Measurements from ENCODE around the gene VDR. TPM values are rescaled to one million over a fixed set of nuclear protein-coding genes. Genes with fewer than 3 reads are reported as not detected.

VDR gene
- total RNA-seq, 4 donors from 2014 or later: 16.6 to 25.0 (median 21.3) TPM

GRCh38 chr12:47814539-47815170 lies 90.1 kb downstream of the VDR start:
- TF ChIP-seq, protein P1, sequence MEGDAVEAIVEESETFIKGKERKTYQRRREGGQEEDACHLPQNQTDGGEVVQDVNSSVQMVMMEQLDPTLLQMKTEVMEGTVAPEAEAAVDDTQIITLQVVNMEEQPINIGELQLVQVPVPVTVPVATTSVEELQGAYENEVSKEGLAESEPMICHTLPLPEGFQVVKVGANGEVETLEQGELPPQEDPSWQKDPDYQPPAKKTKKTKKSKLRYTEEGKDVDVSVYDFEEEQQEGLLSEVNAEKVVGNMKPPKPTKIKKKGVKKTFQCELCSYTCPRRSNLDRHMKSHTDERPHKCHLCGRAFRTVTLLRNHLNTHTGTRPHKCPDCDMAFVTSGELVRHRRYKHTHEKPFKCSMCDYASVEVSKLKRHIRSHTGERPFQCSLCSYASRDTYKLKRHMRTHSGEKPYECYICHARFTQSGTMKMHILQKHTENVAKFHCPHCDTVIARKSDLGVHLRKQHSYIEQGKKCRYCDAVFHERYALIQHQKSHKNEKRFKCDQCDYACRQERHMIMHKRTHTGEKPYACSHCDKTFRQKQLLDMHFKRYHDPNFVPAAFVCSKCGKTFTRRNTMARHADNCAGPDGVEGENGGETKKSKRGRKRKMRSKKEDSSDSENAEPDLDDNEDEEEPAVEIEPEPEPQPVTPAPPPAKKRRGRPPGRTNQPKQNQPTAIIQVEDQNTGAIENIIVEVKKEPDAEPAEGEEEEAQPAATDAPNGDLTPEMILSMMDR (IDR thresholded peaks at IDR 0.05): no peak
- no peak for TF ChIP-seq POLR2A (IDR thresholded peaks at IDR 0.05)
- H3K27me3 ChIP-seq: no peaks in the 10 kb centered on the region
- no peaks in the 10 kb centered on the region for H3K9me3 ChIP-seq
- 52 to 57% methylated on average over 3 of the region's 3 CpGs for WGBS, 2 donors
- peaks cover 85 to 97% (median 86%) of the 10 kb centered on the region in 3 donors for H3K4me1 ChIP-seq
- intact Hi-C loops (cut with DNase I): no loop called here
- no peaks in the 10 kb centered on the region for H3K36me3 ChIP-seq
- peak overlapping the region; percentile 86 to 99 (median 98) for H3K27ac ChIP-seq
- DNase-seq: no peak
- H3K4me3 ChIP-seq: peak overlapping the region in 1 of 4 donors; percentile 63

- H3K4me1 ChIP-seq: peaks cover 91 to 100% (median 95%) of the 10 kb centered on the region in 3 donors
- H3K36me3 ChIP-seq: no peaks in the 10 kb centered on the region
- H3K27me3 ChIP-seq: no peaks in the 10 kb centered on the region
- WGBS, 2 donors: 30 to 59% methylated on average over 6 to 8 of the region's 9 CpGs
- no peak for DNase-seq
- intact Hi-C loops (cut with DNase I): no loop called here
- H3K4me3 ChIP-seq: peak overlapping the region; percentile 26 to 63 (median 49)
- TF ChIP-seq, protein P1 (IDR thresholded peaks at IDR 0.05): no peak
- TF ChIP-seq POLR2A (IDR thresholded peaks at IDR 0.05): no peak
- no peaks in the 10 kb centered on the region for H3K9me3 ChIP-seq
- H3K27ac ChIP-seq: peak overlapping the region; percentile 86 to 99 (median 98)
These were observed 91.1 kb downstream of the VDR start for GRCh38 chr12:47813511-47814196.

- 0% methylated on average over 3 to 18 of the region's 37 CpGs for WGBS, 2 donors
- no peaks in the 10 kb centered on the region for H3K9me3 ChIP-seq
- DNase-seq: no peak
These were observed 91.8 kb downstream of the VDR start for GRCh38 chr12:47812797-47813510.

DNA sequence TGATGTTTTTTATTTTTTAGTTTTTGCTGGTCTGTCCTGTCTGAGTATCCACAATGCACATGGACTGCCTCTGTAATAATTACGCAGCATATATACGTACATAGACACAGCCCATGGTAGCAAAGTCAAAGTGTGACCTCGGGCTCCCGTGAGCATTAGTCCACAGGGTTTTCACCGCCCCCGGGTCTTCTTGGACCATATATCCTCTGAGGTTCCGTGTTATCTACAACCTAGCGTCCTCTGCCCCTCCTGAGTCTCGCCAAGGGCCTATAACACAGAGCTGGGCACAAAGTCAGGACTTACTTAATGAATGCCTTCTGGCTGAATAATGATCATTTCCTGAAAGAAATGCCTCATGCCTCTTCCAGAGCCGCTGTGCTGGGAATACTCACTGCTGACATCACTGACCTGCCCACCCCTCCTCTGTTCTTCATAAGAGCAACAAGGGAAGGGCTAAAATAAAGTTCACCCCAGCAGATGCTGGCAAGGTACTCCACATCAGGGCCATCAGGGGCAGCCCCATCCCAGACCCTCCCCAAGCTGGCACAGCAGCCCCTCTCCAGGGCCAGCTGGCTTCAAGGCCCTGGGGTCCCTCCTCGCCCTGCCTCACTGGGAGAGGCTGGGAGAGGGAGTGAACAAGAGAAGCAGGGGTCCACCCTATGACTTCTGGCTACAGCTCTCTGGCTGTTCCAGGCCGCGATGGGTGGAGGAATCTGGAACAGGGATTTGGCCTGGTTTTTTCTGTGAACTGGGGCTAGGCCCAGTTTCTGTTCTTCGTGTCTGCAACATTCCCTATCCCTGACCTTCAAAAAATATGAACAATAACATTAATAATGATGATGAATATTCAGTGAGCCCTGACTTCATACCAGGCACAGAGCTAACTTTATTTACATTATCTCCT lies 93.0 kb downstream of the VDR start:
- Histone ChIP-seq H3K27me3 (no peaks in the 10 kb centered on the region), H3K27ac (peak overlapping the region; percentile 86 to 99 (median 98)), H3K36me3 (no peaks in the 10 kb centered on the region), H3K4me1 (peaks cover 87 to 100% (median 95%) of the 10 kb centered on the region in 3 donors), H3K9me3 (no peaks in the 10 kb centered on the region), H3K4me3 (peak overlapping the region in 2 of 4 donors; percentile 47 to 63)
- TF ChIP-seq POLR2A (IDR thresholded peaks at IDR 0.05): peak in 1 of 4 donors; percentile 23
- TF ChIP-seq, protein P1 (IDR thresholded peaks at IDR 0.05): no peak
- DNase-seq: no peak
- WGBS, 2 donors: 28 to 29% methylated on average over 14 of the region's 14 CpGs
- intact Hi-C loops (cut with DNase I): no loop called here

More at GRCh38 chr12:47812797-47813510, 91.8 kb downstream of the VDR start:
- H3K4me3 ChIP-seq: peak overlapping the region; percentile 26 to 63 (median 49)
- intact Hi-C loops (cut with DNase I): no loop called here
- H3K27ac ChIP-seq: peak overlapping the region; percentile 86 to 99 (median 98)
- H3K27me3 ChIP-seq: no peaks in the 10 kb centered on the region
- H3K36me3 ChIP-seq: no peaks in the 10 kb centered on the region
- H3K4me1 ChIP-seq: peaks cover 91 to 100% (median 95%) of the 10 kb centered on the region in 3 donors
- TF ChIP-seq, protein P1 (IDR thresholded peaks at IDR 0.05): no peak
- TF ChIP-seq POLR2A (IDR thresholded peaks at IDR 0.05): peak in 1 of 4 donors; percentile 63

Data from esophagus squamous epithelium (tissue), 5 donors.